Measurements from ENCODE around the gene YJU2. TPM values are rescaled to one million over a fixed set of nuclear protein-coding genes. Genes with fewer than 3 reads are reported as not detected.

YJU2 gene
- total and polyA plus RNA-seq, 8 donors, result 9.8 to 32.0 (median 12.6) TPM

DNA sequence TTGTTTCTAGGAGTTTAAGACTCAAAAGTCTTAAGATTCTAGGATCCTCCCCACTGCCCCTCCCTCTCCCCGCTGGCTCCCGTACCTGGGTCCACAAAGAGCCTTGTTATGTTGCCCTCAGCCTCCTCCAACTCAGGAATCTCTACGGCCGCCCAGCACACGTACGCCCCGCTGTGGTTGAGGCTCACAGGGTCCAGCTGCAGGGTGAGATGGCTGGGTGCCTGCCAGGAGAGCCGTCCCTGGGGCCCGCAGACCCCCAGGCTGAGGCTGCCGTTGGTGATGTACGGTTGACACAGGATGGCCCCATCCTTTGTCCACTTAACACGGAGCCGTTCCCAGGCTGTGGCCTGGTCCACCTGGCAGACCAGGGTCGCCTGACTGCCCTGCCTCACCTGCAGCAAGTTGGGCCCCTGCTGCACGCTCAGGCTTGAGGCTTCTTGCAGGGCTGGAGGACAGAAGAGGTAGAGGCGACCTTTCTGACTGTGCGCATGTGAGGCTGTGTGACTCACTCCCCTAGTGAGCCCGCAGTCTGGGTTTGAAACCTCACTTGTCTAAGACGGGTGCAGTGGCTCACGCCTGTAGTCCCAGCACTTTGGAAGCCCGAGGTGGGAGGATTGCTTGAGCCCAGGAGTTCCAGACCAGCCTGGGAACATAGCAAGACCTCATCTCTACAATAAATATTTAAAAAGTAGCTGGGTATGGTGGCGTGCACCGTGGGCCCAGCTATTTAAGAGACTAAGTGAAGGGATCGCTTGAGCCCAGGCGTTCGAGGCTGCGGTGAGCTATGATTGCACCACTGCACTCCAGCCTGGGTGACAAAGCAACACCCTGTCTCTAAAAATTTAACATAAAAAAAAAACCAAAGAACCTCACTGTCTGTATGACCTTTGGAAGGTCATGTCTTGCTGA is 51.3 kb downstream of the YJU2 start:
- intact Hi-C loops (cut with DNase I), result no loop called here
- DNase-seq (no peak), FAIRE-seq (no peak), ATAC-seq (no peak)
- Histone ChIP-seq H3K4me1 (no peaks in the 10 kb centered on the region), H3K9me3 (no peaks in the 10 kb centered on the region), H3K27ac (no peak overlapping the region), H3K4me3 (no peak overlapping the region), H3K27me3 (no peaks in the 10 kb centered on the region), H3K36me3 (no peaks in the 10 kb centered on the region)
- TF ChIP-seq, protein P1, sequence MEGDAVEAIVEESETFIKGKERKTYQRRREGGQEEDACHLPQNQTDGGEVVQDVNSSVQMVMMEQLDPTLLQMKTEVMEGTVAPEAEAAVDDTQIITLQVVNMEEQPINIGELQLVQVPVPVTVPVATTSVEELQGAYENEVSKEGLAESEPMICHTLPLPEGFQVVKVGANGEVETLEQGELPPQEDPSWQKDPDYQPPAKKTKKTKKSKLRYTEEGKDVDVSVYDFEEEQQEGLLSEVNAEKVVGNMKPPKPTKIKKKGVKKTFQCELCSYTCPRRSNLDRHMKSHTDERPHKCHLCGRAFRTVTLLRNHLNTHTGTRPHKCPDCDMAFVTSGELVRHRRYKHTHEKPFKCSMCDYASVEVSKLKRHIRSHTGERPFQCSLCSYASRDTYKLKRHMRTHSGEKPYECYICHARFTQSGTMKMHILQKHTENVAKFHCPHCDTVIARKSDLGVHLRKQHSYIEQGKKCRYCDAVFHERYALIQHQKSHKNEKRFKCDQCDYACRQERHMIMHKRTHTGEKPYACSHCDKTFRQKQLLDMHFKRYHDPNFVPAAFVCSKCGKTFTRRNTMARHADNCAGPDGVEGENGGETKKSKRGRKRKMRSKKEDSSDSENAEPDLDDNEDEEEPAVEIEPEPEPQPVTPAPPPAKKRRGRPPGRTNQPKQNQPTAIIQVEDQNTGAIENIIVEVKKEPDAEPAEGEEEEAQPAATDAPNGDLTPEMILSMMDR (IDR thresholded peaks at IDR 0.05), result no peak
- 71 to 76% methylated on average over 27 of the region's 27 CpGs for WGBS, 2 donors

DNA sequence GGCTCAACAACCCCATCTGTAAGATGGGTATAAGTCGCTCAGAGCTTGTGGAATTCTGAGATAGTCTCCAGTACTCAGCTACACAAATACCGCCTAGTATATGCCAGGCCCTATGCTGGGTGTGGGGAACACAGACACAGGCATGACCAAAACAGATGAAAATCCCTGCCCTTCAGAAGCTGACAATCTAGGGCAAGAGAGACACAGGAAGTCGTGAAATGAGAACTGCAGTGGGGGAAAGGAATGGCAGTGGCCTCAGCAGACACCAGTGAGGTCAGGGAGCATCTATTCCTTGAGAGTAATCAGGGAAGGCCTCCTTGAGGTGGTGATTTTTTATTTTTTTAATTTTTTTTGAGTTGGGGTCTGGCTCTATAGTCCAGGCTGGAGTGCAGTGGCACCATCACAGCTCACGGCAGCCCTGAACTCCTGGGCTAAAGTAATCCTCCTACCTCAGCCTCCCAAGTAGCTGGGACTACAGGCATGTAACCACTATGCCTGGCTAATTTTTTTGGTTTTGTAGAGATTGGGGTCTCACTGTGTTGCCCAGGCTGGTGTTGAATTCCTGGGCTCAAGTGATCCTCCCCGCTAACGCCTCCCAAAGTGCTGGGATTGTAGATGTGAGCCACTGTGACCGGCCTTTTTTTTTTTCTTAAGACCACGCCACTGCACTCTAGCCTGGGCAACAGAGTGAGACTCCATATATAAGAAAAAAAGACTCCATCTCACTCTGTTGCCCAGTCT is 52.1 kb downstream of the YJU2 start:
- Histone ChIP-seq H3K27ac (no peak overlapping the region), H3K4me3 (no peak overlapping the region), H3K27me3 (no peaks in the 10 kb centered on the region), H3K9me3 (no peaks in the 10 kb centered on the region), H3K4me1 (no peaks in the 10 kb centered on the region), H3K36me3 (no peaks in the 10 kb centered on the region)
- ATAC-seq, result no peak
- intact Hi-C loops (cut with DNase I), result no loop called here
- DNase-seq, result no peak
- 76 to 78% methylated on average over 8 of the region's 8 CpGs for WGBS, 2 donors
- FAIRE-seq, result no peak
- TF ChIP-seq, protein P1 (IDR thresholded peaks at IDR 0.05), result no peak

DNA sequence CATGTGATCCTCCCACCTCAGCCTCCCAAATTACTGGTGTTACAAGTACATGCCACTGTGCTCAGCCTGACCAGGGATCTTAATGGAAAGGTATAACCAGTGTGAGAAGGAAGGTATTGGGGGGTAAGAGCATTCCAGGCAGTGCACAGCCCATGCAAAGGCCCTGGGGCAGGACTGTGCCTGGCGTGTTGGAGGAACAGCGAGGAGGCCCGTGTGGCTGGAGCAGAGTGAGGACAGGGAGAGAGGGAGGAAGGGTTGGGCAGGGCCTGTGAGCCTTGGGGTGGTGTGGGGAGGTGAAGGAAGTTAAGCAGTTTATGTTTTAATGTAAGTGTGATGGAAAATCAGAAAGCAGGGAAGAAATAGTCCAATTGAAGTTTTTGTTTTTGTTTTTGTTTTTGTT is 53.7 kb downstream of the YJU2 start:
- ATAC-seq (no peak), DNase-seq (no peak), FAIRE-seq (no peak)
- H3K27me3 ChIP-seq, result peaks cover 0 to 6% (median 3%) of the 10 kb centered on the region in 4 donors
- H3K4me3 ChIP-seq, result no peak overlapping the region
- no peaks in the 10 kb centered on the region for H3K36me3 ChIP-seq
- no peaks in the 10 kb centered on the region for H3K4me1 ChIP-seq
- 86 to 97% methylated on average over 3 of the region's 3 CpGs for WGBS, 2 donors
- no peak overlapping the region for H3K27ac ChIP-seq
- TF ChIP-seq, protein P1 (IDR thresholded peaks at IDR 0.05), result no peak
- intact Hi-C loops (cut with DNase I), result no loop called here
- H3K9me3 ChIP-seq, result no peaks in the 10 kb centered on the region

DNA sequence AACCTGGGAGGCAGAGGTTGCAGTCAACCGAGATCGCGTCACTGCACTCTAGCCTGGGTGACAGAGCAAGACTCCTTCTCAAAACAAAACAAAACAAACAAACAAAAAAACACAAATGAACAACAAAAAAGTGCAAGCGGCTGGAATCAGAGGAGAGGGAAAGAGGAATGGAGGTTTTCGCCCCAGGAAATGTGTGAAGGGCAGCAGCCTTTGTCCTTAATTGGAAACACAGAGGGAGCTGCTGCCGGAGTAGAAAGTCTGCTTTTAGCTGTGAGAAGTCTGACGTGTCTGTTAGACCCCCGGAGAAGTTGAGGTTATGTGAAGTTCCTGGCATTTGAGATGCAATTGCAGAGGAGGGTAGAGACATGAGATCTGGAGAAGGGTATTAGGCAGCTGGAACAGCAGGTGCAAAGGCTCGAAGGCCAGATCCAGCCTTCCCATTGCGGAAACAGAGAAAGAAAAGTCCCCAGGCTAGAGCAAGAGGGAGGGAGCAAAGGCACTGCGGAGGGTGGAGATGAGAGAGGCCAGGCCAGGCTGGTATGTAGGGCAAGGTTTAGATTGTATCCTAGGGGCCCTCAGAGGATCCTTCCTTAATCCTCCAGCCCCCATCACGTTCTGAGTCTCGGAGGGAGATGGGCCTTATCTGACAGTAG is 54.8 kb downstream of the YJU2 start:
- ATAC-seq, result no peak
- DNase-seq, result no peak
- H3K4me1 ChIP-seq, result no peaks in the 10 kb centered on the region
- H3K9me3 ChIP-seq, result no peaks in the 10 kb centered on the region
- no peak overlapping the region for H3K27ac ChIP-seq
- intact Hi-C loops (cut with DNase I), result no loop called here
- TF ChIP-seq, protein P1 (IDR thresholded peaks at IDR 0.05), result no peak
- WGBS, 2 donors, result 61 to 66% methylated on average over 13 of the region's 13 CpGs
- no peaks in the 10 kb centered on the region for H3K36me3 ChIP-seq
- peaks cover 0 to 6% (median 3%) of the 10 kb centered on the region in 4 donors for H3K27me3 ChIP-seq
- no peak for FAIRE-seq
- H3K4me3 ChIP-seq, result no peak overlapping the region

Data from pancreas (tissue), 10 donors.